Astrocyte (in vitro differentiated cells and primary cell): ENCODE measurements around the gene MYO1E. TPM values are rescaled to one million over a fixed set of nuclear protein-coding genes. Genes with fewer than 3 reads are reported as not detected.

Experiments
- DNase-seq: peaks from one replicate; pipeline ENCODE4 v3.0.0-alpha.2; 2010; ENCODE audit warnings: low read depth
- FAIRE-seq: peaks from 2 replicates; lab custom pipeline; 2011; peaks lifted over from hg19 to GRCh38; lab: Jason Lieb, UNC
- H2AFZ ChIP-seq: 2 replicates; pipeline ENCODE4 v1.6.0; 2012; ENCODE audit warnings: low read depth, low read length, inconsistent platforms
- H3K27ac ChIP-seq: 2 replicates; pipeline ENCODE4 v1.5.1; 2011; ENCODE audit warnings: low read depth, low read length, inconsistent platforms
- H3K27me3 ChIP-seq: 2 replicates; pipeline ENCODE4 v1.6.0; 2011; ENCODE audit warnings: low read length, inconsistent platforms; ENCODE audit not compliant: insufficient read depth
- H3K36me3 ChIP-seq: 2 replicates; pipeline ENCODE4 v1.5.1; 2011; ENCODE audit warnings: low read length, inconsistent platforms; ENCODE audit not compliant: insufficient read depth
- H3K4me1 ChIP-seq: 2 replicates; pipeline ENCODE4 v1.5.1; 2011; ENCODE audit warnings: low read length, inconsistent platforms; ENCODE audit not compliant: insufficient read depth
- H3K4me2 ChIP-seq: 2 replicates; pipeline ENCODE4 v1.6.0; 2012; ENCODE audit warnings: low read length, inconsistent platforms
- H3K4me3 ChIP-seq: 2 replicates; pipeline ENCODE4 v1.5.1; 2011; ENCODE audit warnings: low read depth, mild to moderate bottlenecking, low read length, inconsistent platforms; ENCODE audit not compliant: insufficient read depth
- H3K79me2 ChIP-seq: 2 replicates; pipeline ENCODE4 v1.6.0; 2012; ENCODE audit warnings: mild to moderate bottlenecking, low read length, inconsistent platforms; ENCODE audit not compliant: insufficient read depth
- H3K9ac ChIP-seq: 2 replicates; pipeline ENCODE4 v1.6.0; 2012; ENCODE audit warnings: mild to moderate bottlenecking, low read length, inconsistent platforms
- H3K9me3 ChIP-seq: 2 replicates; pipeline ENCODE4 v1.5.1; 2012; ENCODE audit warnings: low read depth, mild to moderate bottlenecking, low read length, inconsistent platforms; ENCODE audit not compliant: insufficient read depth
- H4K20me1 ChIP-seq: 2 replicates; pipeline ENCODE4 v1.6.0; 2012; ENCODE audit warnings: low read length, inconsistent platforms; ENCODE audit not compliant: insufficient read depth
- H3K27ac Mint-ChIP-seq: one replicate; pipeline ENCODE4 v1.8.0; 2021; ENCODE audit warnings: mild to moderate bottlenecking, mixed read lengths; ENCODE audit not compliant: unreplicated experiment
- H3K27me3 Mint-ChIP-seq: one replicate; pipeline ENCODE4 v1.8.0; 2021; ENCODE audit warnings: low read depth, mixed read lengths; ENCODE audit not compliant: unreplicated experiment
- H3K36me3 Mint-ChIP-seq: one replicate; pipeline ENCODE4 v1.8.0; 2021; ENCODE audit warnings: low read depth, mixed read lengths; ENCODE audit not compliant: unreplicated experiment
- H3K4me1 Mint-ChIP-seq: one replicate; pipeline ENCODE4 v1.8.0; 2021; ENCODE audit warnings: low read depth, mixed read lengths; ENCODE audit not compliant: unreplicated experiment
- H3K4me3 Mint-ChIP-seq: one replicate; pipeline ENCODE4 v1.8.0; 2021; ENCODE audit warnings: mild to moderate bottlenecking, moderate library complexity, mixed read lengths; ENCODE audit not compliant: unreplicated experiment
- H3K9me3 Mint-ChIP-seq: one replicate; pipeline ENCODE4 v1.8.0; 2021; ENCODE audit warnings: mild to moderate bottlenecking, mixed read lengths; ENCODE audit not compliant: unreplicated experiment
- CTCF ChIP-seq: IDR thresholded peaks from 2 replicates; pipeline ENCODE4 v1.5.1; 2011; ENCODE audit warnings: low read depth, mild to moderate bottlenecking, inconsistent platforms, low read length, moderate library complexity; ENCODE audit not compliant: insufficient read depth
- EZH2 ChIP-seq: IDR thresholded peaks from 2 replicates; pipeline ENCODE4 v1.6.1; 2012; ENCODE audit warnings: mild to moderate bottlenecking, low read length, inconsistent platforms; ENCODE audit not compliant: insufficient read depth
- total RNA-seq: library from RNA; stranded (reverse); gene quantifications from 2 replicates; pipeline ENCODE4 v1.2.1, GENCODE V29; 2021

Gene MYO1E
- total RNA-seq, 1 donor from 2014 or later, result 227 TPM

- DNase-seq, result no peak
- Histone ChIP-seq H4K20me1 (peaks cover 79% of the 10 kb centered on the region), H3K4me2 (no peak overlapping the region), H3K4me1 (no peaks in the 10 kb centered on the region), H3K79me2 (peaks cover 98% of the 10 kb centered on the region), H2AFZ (no peak overlapping the region), H3K27me3 (no peaks in the 10 kb centered on the region), H3K4me3 (no peak overlapping the region), H3K9me3 (no peaks in the 10 kb centered on the region), H3K36me3 (no peaks in the 10 kb centered on the region), H3K27ac (no peak overlapping the region), H3K9ac (no peak overlapping the region)
- H3K36me3 Mint-ChIP-seq, result peaks cover 9% of the 10 kb centered on the region
- H3K9me3 Mint-ChIP-seq, result no peaks in the 10 kb centered on the region
- H3K27ac Mint-ChIP-seq, result no peak overlapping the region
- H3K4me1 Mint-ChIP-seq, result no peaks in the 10 kb centered on the region
- FAIRE-seq, result no peak
- TF ChIP-seq CTCF (no peak), EZH2 (no peak)
- H3K4me3 Mint-ChIP-seq, result no peak overlapping the region
- H3K27me3 Mint-ChIP-seq, result no peaks in the 10 kb centered on the region
Measured at GRCh38 chr15:59322056-59322759, 50.5 kb downstream of the MYO1E start.

- Histone ChIP-seq H3K4me1 (peaks cover 8% of the 10 kb centered on the region), H3K36me3 (no peaks in the 10 kb centered on the region), H3K4me2 (no peak overlapping the region), H3K9me3 (no peaks in the 10 kb centered on the region), H3K9ac (no peak overlapping the region), H3K4me3 (no peak overlapping the region), H3K27me3 (no peaks in the 10 kb centered on the region), H3K79me2 (peaks cover 96% of the 10 kb centered on the region), H4K20me1 (peaks cover 79% of the 10 kb centered on the region), H2AFZ (no peak overlapping the region), H3K27ac (no peak overlapping the region)
- TF ChIP-seq CTCF (no peak), EZH2 (no peak)
- Mint-ChIP-seq H3K4me3 (no peak overlapping the region), H3K27me3 (no peaks in the 10 kb centered on the region), H3K4me1 (peaks cover 2% of the 10 kb centered on the region), H3K9me3 (no peaks in the 10 kb centered on the region), H3K27ac (no peak overlapping the region), H3K36me3 (peaks cover 9% of the 10 kb centered on the region)
- FAIRE-seq (no peak), DNase-seq (no peak)
Measured at GRCh38 chr15:59321000-59321689, 51.5 kb downstream of the MYO1E start.

- Mint-ChIP-seq H3K27me3 (no peaks in the 10 kb centered on the region), H3K9me3 (no peaks in the 10 kb centered on the region), H3K27ac (no peak overlapping the region), H3K36me3 (peaks cover 9% of the 10 kb centered on the region), H3K4me3 (no peak overlapping the region), H3K4me1 (peaks cover 28% of the 10 kb centered on the region)
- Histone ChIP-seq H3K9ac (no peak overlapping the region), H3K27me3 (no peaks in the 10 kb centered on the region), H3K36me3 (no peaks in the 10 kb centered on the region), H3K27ac (no peak overlapping the region), H3K4me3 (no peak overlapping the region), H3K4me2 (no peak overlapping the region), H3K79me2 (peaks cover 96% of the 10 kb centered on the region), H3K4me1 (peaks cover 33% of the 10 kb centered on the region), H4K20me1 (peaks cover 88% of the 10 kb centered on the region), H3K9me3 (no peaks in the 10 kb centered on the region), H2AFZ (no peak overlapping the region)
- no peak for FAIRE-seq
- TF ChIP-seq EZH2 (no peak), CTCF (no peak)
- DNase-seq, result no peak
Measured at GRCh38 chr15:59317211-59317610, 55.5 kb downstream of the MYO1E start.
